PC-3 (cell line): ENCODE results near the gene PCDHGB3. TPM values are rescaled to one million over a fixed set of nuclear protein-coding genes. Genes with fewer than 3 reads are reported as not detected.

Source experiments
- ATAC-seq: fragments of 200-7000 bp; cut with Tn5 transposase; 2 replicates; pipeline ENCODE4 v1.9.1; 2020; ENCODE audit warnings: mild to moderate bottlenecking, moderate library complexity
- BruUV-seq: library from RNA; stranded (reverse); fragments of 400-500 nt; replicated peaks from 2 replicates; lab custom pipeline; 2021; lab: Mats Ljungman, UMichigan
- CTCF ChIA-PET: fragments of 300-600 bp; sonication (Branson Sonifier 250); formaldehyde crosslinking; loops from one replicate; lab custom pipeline; 2022; ENCODE audit warnings: antibody characterized with exemption; lab: Charles Lee
- POLR2A ChIA-PET: fragments of 300-600 bp; sonication (Branson Sonifier 250); formaldehyde crosslinking; loops from one replicate; lab custom pipeline; 2022; ENCODE audit warnings: antibody characterized with exemption; ENCODE audit not compliant: unreplicated experiment; lab: Charles Lee
- DNase-seq: peaks from one replicate; pipeline ENCODE4 v3.0.0-alpha.2; 2015
- H2AFZ ChIP-seq: fragments of 300-600 bp; sonication (generic); 2 replicates; pipeline ENCODE4 v1.6.0; 2016; ENCODE audit warnings: antibody characterized with exemption, low read length
- H3F3A ChIP-seq: fragments of 300-600 bp; sonication (generic); one replicate; pipeline ENCODE4 v1.6.0; 2017; ENCODE audit warnings: antibody characterized with exemption, low read length, control low read depth, mild to moderate bottlenecking; ENCODE audit not compliant: unreplicated experiment
- H3K27ac ChIP-seq: fragments of 300-600 bp; sonication (generic); 2 replicates; pipeline ENCODE4 v1.5.1; 2016; ENCODE audit warnings: mild to moderate bottlenecking, low read length
- H3K27me3 ChIP-seq: fragments of 300-600 bp; sonication (generic); 2 replicates; pipeline ENCODE4 v1.6.1; 2016; ENCODE audit warnings: low read length, mixed read lengths
- H3K36me3 ChIP-seq: fragments of 300-600 bp; sonication (generic); 2 replicates; pipeline ENCODE4 v1.6.1; 2016; ENCODE audit warnings: low read depth, mixed run types, low read length, mixed read lengths
- H3K4me1 ChIP-seq: fragments of 300-600 bp; sonication (generic); 2 replicates; pipeline ENCODE4 v1.5.1; 2016; ENCODE audit warnings: low read length; ENCODE audit not compliant: insufficient read depth
- H3K4me2 ChIP-seq: fragments of 300-600 bp; sonication (generic); 2 replicates; pipeline ENCODE4 v1.6.0; 2016; ENCODE audit warnings: low read length
- H3K4me3 ChIP-seq: fragments of 300-600 bp; sonication (generic); 2 replicates; pipeline ENCODE4 v1.5.1; 2016; ENCODE audit warnings: mild to moderate bottlenecking, low read length, mixed read lengths
- H3K79me2 ChIP-seq: fragments of 300-600 bp; sonication (generic); 2 replicates; pipeline ENCODE4 v1.6.1; 2017; ENCODE audit warnings: low read length, mixed read lengths
- H3K9ac ChIP-seq: fragments of 300-600 bp; sonication (generic); 2 replicates; pipeline ENCODE4 v1.6.0; 2016; ENCODE audit warnings: mild to moderate bottlenecking, low read length
- H3K9me2 ChIP-seq: fragments of 300-600 bp; sonication (generic); replicated peaks from 2 replicates; pipeline ENCODE4 v1.6.1; 2016; ENCODE audit warnings: mixed run types, low read length, mixed read lengths
- H3K9me3 ChIP-seq: fragments of 300-600 bp; sonication (generic); 2 replicates; pipeline ENCODE4 v1.6.1; 2016; ENCODE audit warnings: low read length, mixed read lengths
- H4K20me1 ChIP-seq: fragments of 300-600 bp; sonication (generic); 2 replicates; pipeline ENCODE4 v1.6.1; 2016; ENCODE audit warnings: low read length, mixed read lengths
- EZH2 ChIP-seq: fragments of 300-600 bp; sonication (generic); IDR thresholded peaks from one replicate; pipeline ENCODE4 v1.6.1; 2017; ENCODE audit warnings: antibody characterized with exemption, mild to moderate bottlenecking, low read length; ENCODE audit not compliant: unreplicated experiment
- EZH2phosphoT487 ChIP-seq: fragments of 300-600 bp; sonication (generic); IDR thresholded peaks from 2 replicates; pipeline ENCODE4 v1.6.1; 2018; ENCODE audit warnings: mild to moderate bottlenecking, antibody characterized with exemption, low read length, borderline replicate concordance
- intact Hi-C: fragments of 100-400 bp; cut with micrococcal nuclease; formaldehyde crosslinking; loops from 2 replicates; pipeline ENCODE4 v1.9.0; 2023
- total RNA-seq: library from RNA; depleted of rRNA; stranded (reverse); fragments of >200 nt; gene quantifications from 2 replicates; pipeline ENCODE4 v1.2.3, GENCODE V29; 2014
- TF ChIP-seq, protein P1 (sequence below): fragments of 300-600 bp; sonication (generic); conservative IDR thresholded peaks from 2 replicates; pipeline ENCODE4 v1.5.1; 2017; ENCODE audit warnings: antibody characterized with exemption, low read depth, mild to moderate bottlenecking, low read length

Gene PCDHGB3
- total RNA-seq, 1 experiment from 2014 or later, result 1.3 TPM

- ChIA-PET CTCF (interaction anchor here (1.1 kb wide), 1 partner anchor 200 kb away, joined by 5 read pairs; no protein-coding TSS in a partner anchor), POLR2A (no interaction called here)
- TF ChIP-seq, protein P1, sequence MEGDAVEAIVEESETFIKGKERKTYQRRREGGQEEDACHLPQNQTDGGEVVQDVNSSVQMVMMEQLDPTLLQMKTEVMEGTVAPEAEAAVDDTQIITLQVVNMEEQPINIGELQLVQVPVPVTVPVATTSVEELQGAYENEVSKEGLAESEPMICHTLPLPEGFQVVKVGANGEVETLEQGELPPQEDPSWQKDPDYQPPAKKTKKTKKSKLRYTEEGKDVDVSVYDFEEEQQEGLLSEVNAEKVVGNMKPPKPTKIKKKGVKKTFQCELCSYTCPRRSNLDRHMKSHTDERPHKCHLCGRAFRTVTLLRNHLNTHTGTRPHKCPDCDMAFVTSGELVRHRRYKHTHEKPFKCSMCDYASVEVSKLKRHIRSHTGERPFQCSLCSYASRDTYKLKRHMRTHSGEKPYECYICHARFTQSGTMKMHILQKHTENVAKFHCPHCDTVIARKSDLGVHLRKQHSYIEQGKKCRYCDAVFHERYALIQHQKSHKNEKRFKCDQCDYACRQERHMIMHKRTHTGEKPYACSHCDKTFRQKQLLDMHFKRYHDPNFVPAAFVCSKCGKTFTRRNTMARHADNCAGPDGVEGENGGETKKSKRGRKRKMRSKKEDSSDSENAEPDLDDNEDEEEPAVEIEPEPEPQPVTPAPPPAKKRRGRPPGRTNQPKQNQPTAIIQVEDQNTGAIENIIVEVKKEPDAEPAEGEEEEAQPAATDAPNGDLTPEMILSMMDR, result no peak
- no peak for TF ChIP-seq EZH2phosphoT487
- TF ChIP-seq EZH2, result no peak
- Histone ChIP-seq H2AFZ (0 out of 2 replicates have a peak overlapping the region, but pooled peaks have one; percentile 94), H3K27me3 (no peaks in the 10 kb centered on the region), H3K36me3 (no peaks in the 10 kb centered on the region), H3K9me2 (no peaks in the 10 kb centered on the region), H3K4me3 (peak overlapping the region; percentile 69; the same call in 1 of the 2 replicates), H3K4me1 (0 out of 2 replicates have a peak, but pooled peaks cover 3% of the 10 kb centered on the region), H4K20me1 (no peaks in the 10 kb centered on the region), H3K9me3 (no peaks in the 10 kb centered on the region; the same call in 1 of the 2 replicates), H3K27ac (no peak overlapping the region), H3F3A (no peaks in the 10 kb centered on the region), H3K4me2 (peak overlapping the region; percentile 80; the same call in 1 of the 2 replicates), H3K9ac (no peak overlapping the region), H3K79me2 (no peaks in the 10 kb centered on the region)
- ATAC-seq (no peak), DNase-seq (no peak)
- intact Hi-C loops, result loop anchor here (1.0 to 5.0 kb wide), 2 partner anchors 200 to 268 kb away; partner anchors contain the start of gene PCDHB2
- BruUV-seq, result no TSS peak
These were observed 9.4 kb upstream of the PCDHGB3 start for GRCh38 chr5:141360685-141361084.

GRCh38 chr5:141362719-141363118, 7.3 kb upstream of the PCDHGB3 start:
- TF ChIP-seq EZH2phosphoT487, result no peak
- TF ChIP-seq, protein P1, result no peak
- Histone ChIP-seq H3K9me2 (no peaks in the 10 kb centered on the region), H3K27ac (no peak overlapping the region), H3K4me2 (no peak overlapping the region), H3K9me3 (no peaks in the 10 kb centered on the region; the same call in 1 of the 2 replicates), H4K20me1 (no peaks in the 10 kb centered on the region), H3K9ac (no peak overlapping the region), H3K79me2 (no peaks in the 10 kb centered on the region), H3K4me3 (no peak overlapping the region), H3F3A (no peaks in the 10 kb centered on the region), H3K36me3 (no peaks in the 10 kb centered on the region; the same call in 1 of the 2 replicates), H3K27me3 (no peaks in the 10 kb centered on the region), H2AFZ (no peak overlapping the region), H3K4me1 (0 out of 2 replicates have a peak, but pooled peaks cover 3% of the 10 kb centered on the region)
- ChIA-PET POLR2A (no interaction called here), CTCF (no interaction called here)
- no peak for ATAC-seq
- BruUV-seq, result no TSS peak
- no peak for DNase-seq
- intact Hi-C loops, result loop anchor here (5.0 kb wide), 1 partner anchor 270 kb away; the partner anchor contains the start of gene PCDHB2
